NOMO-1 treated with DMSO at 0.1 percent for 48 hours (cell line): ENCODE data around the gene UBN2.

Experiments used
- DNase-seq: peaks from one replicate; lab custom pipeline; 2025; ENCODE audit not compliant: unreplicated experiment; lab: John Stamatoyannopoulos, UW

Gene UBN2

DNA sequence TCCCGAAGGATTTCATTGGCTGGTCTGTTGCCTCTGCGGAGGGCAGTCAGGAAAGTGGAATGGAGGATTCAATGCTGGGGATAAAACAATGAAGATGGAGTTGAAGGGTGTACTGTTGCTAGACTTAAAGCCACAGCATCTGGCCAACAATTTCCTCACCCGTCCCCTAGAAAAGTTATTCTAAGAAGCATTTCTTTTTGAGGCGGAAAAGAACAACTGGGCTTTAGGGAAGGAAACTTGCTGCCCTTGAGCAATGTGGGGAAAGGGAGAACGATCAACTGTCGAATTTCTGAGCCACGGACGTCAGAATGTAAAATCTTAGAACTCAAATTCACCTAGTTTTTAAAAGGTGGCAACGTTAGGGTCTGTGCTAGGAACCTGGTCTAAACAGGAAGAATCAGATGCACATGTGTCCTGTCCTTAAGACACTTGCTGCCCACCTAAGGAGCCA is 110.8 kb downstream of the UBN2 start:
- DNase-seq: peak; percentile 77

DNA sequence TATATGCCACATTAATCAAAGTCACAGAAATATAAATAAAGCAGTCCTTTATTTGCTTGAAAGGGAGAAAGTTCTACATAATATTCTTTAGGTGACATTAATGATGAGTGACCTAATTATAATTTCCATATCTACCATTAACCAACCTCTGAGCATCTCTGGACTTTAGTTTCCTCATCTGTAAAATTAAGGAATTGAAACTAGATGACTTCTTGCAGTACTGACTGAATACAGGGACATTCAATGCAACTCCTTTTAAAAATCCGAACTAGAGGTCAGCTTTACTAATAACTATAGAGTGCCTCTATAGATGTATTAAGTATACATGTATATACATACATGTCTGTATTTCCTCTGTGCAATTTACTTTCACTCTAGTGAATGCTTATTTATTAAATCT is 114.0 kb downstream of the UBN2 start:
- peak; percentile 40 for DNase-seq

DNA sequence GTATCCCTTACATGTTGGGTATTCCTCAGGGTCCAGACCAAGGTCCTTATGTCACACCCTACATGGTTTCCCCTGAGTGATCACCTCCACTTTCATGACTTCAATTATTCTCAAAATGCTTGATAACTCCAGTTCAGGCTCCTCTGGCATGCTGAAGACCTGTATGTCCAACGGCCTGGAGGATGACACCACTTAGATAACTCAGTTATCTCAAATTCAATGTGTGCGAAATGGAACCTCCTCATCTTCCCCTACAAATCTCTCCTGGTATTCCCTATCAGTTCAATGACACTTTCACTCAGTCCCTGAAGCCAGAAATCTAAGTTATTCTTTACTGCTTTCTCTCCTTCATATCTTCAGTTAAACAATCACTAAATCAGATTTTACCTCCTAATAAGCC is 120.0 kb downstream of the UBN2 start:
- DNase-seq: no peak

DNA sequence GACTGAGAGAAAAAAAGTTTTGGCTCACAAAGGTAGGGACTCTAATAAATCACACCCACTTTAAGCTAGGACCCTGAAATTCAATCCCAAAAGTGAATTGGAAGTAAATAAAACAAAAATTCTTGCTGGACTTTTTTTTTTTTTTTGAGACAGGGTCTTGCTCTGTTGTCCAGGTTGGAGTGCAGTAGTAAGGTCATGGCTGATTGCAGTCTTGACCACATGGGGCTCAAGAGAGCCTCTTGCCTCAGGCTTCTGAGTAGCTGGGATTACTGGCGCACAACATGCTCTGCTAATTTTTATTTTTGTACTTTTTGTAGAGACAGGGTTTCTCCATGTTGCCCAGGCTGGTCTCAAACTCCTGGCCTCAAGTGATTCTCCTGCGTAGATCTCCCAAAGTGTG is 123.7 kb downstream of the UBN2 start:
- no peak for DNase-seq

DNA sequence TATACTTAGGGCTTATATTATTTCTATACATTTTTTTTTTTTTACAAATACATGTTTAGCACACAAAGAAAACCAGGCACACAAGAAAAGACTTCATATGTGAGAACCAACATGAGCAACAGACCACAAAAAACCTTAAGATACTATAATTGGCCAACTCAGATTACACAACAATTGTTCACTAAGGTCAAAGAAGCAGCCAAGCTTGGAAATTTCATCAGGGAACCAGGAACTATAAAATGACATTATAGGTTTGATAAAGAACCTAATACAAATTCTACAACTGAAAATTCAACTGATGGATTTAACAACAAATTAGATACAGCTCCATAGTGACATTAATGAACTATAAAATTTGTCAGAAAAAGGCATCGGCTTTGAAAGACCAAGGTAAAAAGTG is 124.3 kb downstream of the UBN2 start:
- DNase-seq: peak; percentile 72
